Measurements from ENCODE around the gene DCAF5.
A peak's percentile ranks its signal among the peaks of the same experiment; 100 is the strongest.
"Not testable (repeated sequence)": the region's sequence is repeated elsewhere in the genome, so short reads cannot be mapped to it uniquely, and the experiment has no call there.

Gene DCAF5

GRCh38 chr14:69152902-69153151, at the start of gene DCAF5:
TSS of gene DCAF5 (minus strand) at chr14:69153119. CDS start at chr14:69152978, 141 bp downstream.
- Mint-ChIP-seq H3K27me3 (ENCODE audit: low read depth) (peaks cover 35% of the 10 kb centered on the region), H3K9me3 (no peaks in the 10 kb centered on the region), H3K4me1 (ENCODE audit: low read depth) (peaks cover 27% of the 10 kb centered on the region), H3K4me3 (peak within 1 kb of the TSS; percentile 95), H3K27ac (peak within 1 kb of the TSS; percentile 93), H3K36me3 (ENCODE audit: low read depth) (peaks cover 15% of the 10 kb centered on the region)
- no peak for DNase-seq (ENCODE audit: low spot score)

- no peak for DNase-seq (ENCODE audit: low spot score)
- Mint-ChIP-seq H3K36me3 (ENCODE audit: low read depth) (no peaks in the 10 kb centered on the region), H3K4me3 (no peak overlapping the region), H3K4me1 (ENCODE audit: low read depth) (no peaks in the 10 kb centered on the region), H3K9me3 (no peaks in the 10 kb centered on the region), H3K27ac (no peak overlapping the region), H3K27me3 (ENCODE audit: low read depth) (no peaks in the 10 kb centered on the region)
Observed at GRCh38 chr14:69199786-69200185, 46.9 kb upstream of the DCAF5 start.

GRCh38 chr14:69193721-69194120, 40.8 kb upstream of the DCAF5 start:
- peaks cover 10% of the 10 kb centered on the region for H3K27me3 Mint-ChIP-seq (ENCODE audit: low read depth)
- H3K36me3 Mint-ChIP-seq (ENCODE audit: low read depth): peaks cover 1% of the 10 kb centered on the region
- H3K4me3 Mint-ChIP-seq: no peak overlapping the region
- DNase-seq (ENCODE audit: low spot score): no peak
- H3K4me1 Mint-ChIP-seq (ENCODE audit: low read depth): peaks cover 21% of the 10 kb centered on the region
- no peaks in the 10 kb centered on the region for H3K9me3 Mint-ChIP-seq
- no peak overlapping the region for H3K27ac Mint-ChIP-seq

GRCh38 chr14:69191340-69192111, 38.6 kb upstream of the DCAF5 start, which contains the start of gene EXD2:
TSS of gene EXD2 (plus strand) at chr14:69191498. CDS start at chr14:69209471, 17,973 bp downstream.
- Mint-ChIP-seq H3K4me1 (ENCODE audit: low read depth) (peaks cover 21% of the 10 kb centered on the region), H3K36me3 (ENCODE audit: low read depth) (peaks cover 1% of the 10 kb centered on the region), H3K9me3 (no peaks in the 10 kb centered on the region), H3K4me3 (peak within 1 kb of the TSS; percentile 90), H3K27ac (peak within 1 kb of the TSS; percentile 73), H3K27me3 (ENCODE audit: low read depth) (peaks cover 11% of the 10 kb centered on the region)
- DNase-seq (ENCODE audit: low spot score): peak; percentile 63

- Mint-ChIP-seq H3K27ac (no peak overlapping the region), H3K9me3 (no peaks in the 10 kb centered on the region), H3K27me3 (ENCODE audit: low read depth) (peaks cover 13% of the 10 kb centered on the region), H3K36me3 (ENCODE audit: low read depth) (peaks cover 1% of the 10 kb centered on the region), H3K4me3 (peak overlapping the region; percentile 90), H3K4me1 (ENCODE audit: low read depth) (peaks cover 21% of the 10 kb centered on the region)
- DNase-seq (ENCODE audit: low spot score): no peak
Observed at GRCh38 chr14:69190191-69190590, 37.3 kb upstream of the DCAF5 start.

- Mint-ChIP-seq H3K27ac (no peak overlapping the region), H3K4me1 (ENCODE audit: low read depth) (no peaks in the 10 kb centered on the region), H3K27me3 (ENCODE audit: low read depth) (peaks cover 18% of the 10 kb centered on the region), H3K36me3 (ENCODE audit: low read depth) (no peaks in the 10 kb centered on the region), H3K4me3 (no peak overlapping the region), H3K9me3 (no peaks in the 10 kb centered on the region)
- no peak for DNase-seq (ENCODE audit: low spot score)
Observed at GRCh38 chr14:69183735-69184134, 30.8 kb upstream of the DCAF5 start.

GRCh38 chr14:69182580-69182979, 29.7 kb upstream of the DCAF5 start:
- not testable (repeated sequence) for H3K36me3 Mint-ChIP-seq (ENCODE audit: low read depth); H3K9me3 Mint-ChIP-seq; H3K4me3 Mint-ChIP-seq; DNase-seq (ENCODE audit: low spot score); H3K27ac Mint-ChIP-seq; H3K4me1 Mint-ChIP-seq (ENCODE audit: low read depth)
- peaks cover 17% of the 10 kb centered on the region for H3K27me3 Mint-ChIP-seq (ENCODE audit: low read depth)

- no peak overlapping the region for H3K4me3 Mint-ChIP-seq
- DNase-seq (ENCODE audit: low spot score): no peak
- no peak overlapping the region for H3K27ac Mint-ChIP-seq
- H3K36me3 Mint-ChIP-seq (ENCODE audit: low read depth): no peaks in the 10 kb centered on the region
- no peaks in the 10 kb centered on the region for H3K4me1 Mint-ChIP-seq (ENCODE audit: low read depth)
- H3K9me3 Mint-ChIP-seq: no peaks in the 10 kb centered on the region
- H3K27me3 Mint-ChIP-seq (ENCODE audit: low read depth): peaks cover 19% of the 10 kb centered on the region
Observed at GRCh38 chr14:69181491-69181890, 28.6 kb upstream of the DCAF5 start.

- no peaks in the 10 kb centered on the region for H3K4me1 Mint-ChIP-seq (ENCODE audit: low read depth)
- no peak overlapping the region for H3K4me3 Mint-ChIP-seq
- no peak for DNase-seq (ENCODE audit: low spot score)
- no peaks in the 10 kb centered on the region for H3K9me3 Mint-ChIP-seq
- no peaks in the 10 kb centered on the region for H3K36me3 Mint-ChIP-seq (ENCODE audit: low read depth)
- H3K27me3 Mint-ChIP-seq (ENCODE audit: low read depth): peaks cover 16% of the 10 kb centered on the region
- H3K27ac Mint-ChIP-seq: no peak overlapping the region
Observed at GRCh38 chr14:69175130-69175529, 22.2 kb upstream of the DCAF5 start.

GRCh38 chr14:69171569-69171968, 18.6 kb upstream of the DCAF5 start:
- Mint-ChIP-seq H3K4me3 (no peak overlapping the region), H3K27me3 (ENCODE audit: low read depth) (peaks cover 15% of the 10 kb centered on the region), H3K36me3 (ENCODE audit: low read depth) (no peaks in the 10 kb centered on the region), H3K9me3 (no peaks in the 10 kb centered on the region), H3K27ac (no peak overlapping the region), H3K4me1 (ENCODE audit: low read depth) (no peaks in the 10 kb centered on the region)
- no peak for DNase-seq (ENCODE audit: low spot score)

- Mint-ChIP-seq H3K4me1 (ENCODE audit: low read depth) (no peaks in the 10 kb centered on the region), H3K36me3 (ENCODE audit: low read depth) (no peaks in the 10 kb centered on the region), H3K4me3 (no peak overlapping the region), H3K27me3 (ENCODE audit: low read depth) (peaks cover 21% of the 10 kb centered on the region), H3K27ac (no peak overlapping the region), H3K9me3 (no peaks in the 10 kb centered on the region)
- DNase-seq (ENCODE audit: low spot score): no peak
Observed at GRCh38 chr14:69170839-69171238, 17.9 kb upstream of the DCAF5 start.

- H3K36me3 Mint-ChIP-seq (ENCODE audit: low read depth); H3K27ac Mint-ChIP-seq; H3K9me3 Mint-ChIP-seq; H3K4me3 Mint-ChIP-seq; DNase-seq (ENCODE audit: low spot score); H3K4me1 Mint-ChIP-seq (ENCODE audit: low read depth): not testable (repeated sequence)
- peaks cover 43% of the 10 kb centered on the region for H3K27me3 Mint-ChIP-seq (ENCODE audit: low read depth)
Observed at GRCh38 chr14:69165787-69166186, 12.9 kb upstream of the DCAF5 start.

GRCh38 chr14:69161590-69161989, 8.7 kb upstream of the DCAF5 start:
- no peaks in the 10 kb centered on the region for H3K4me1 Mint-ChIP-seq (ENCODE audit: low read depth)
- H3K9me3 Mint-ChIP-seq: peaks cover 4% of the 10 kb centered on the region
- DNase-seq (ENCODE audit: low spot score): no peak
- H3K27ac Mint-ChIP-seq: no peak overlapping the region
- peaks cover 74% of the 10 kb centered on the region for H3K27me3 Mint-ChIP-seq (ENCODE audit: low read depth)
- H3K4me3 Mint-ChIP-seq: no peak overlapping the region
- peaks cover 2% of the 10 kb centered on the region for H3K36me3 Mint-ChIP-seq (ENCODE audit: low read depth)

- DNase-seq (ENCODE audit: low spot score): no peak
- Mint-ChIP-seq H3K9me3 (no peaks in the 10 kb centered on the region), H3K36me3 (ENCODE audit: low read depth) (peaks cover 2% of the 10 kb centered on the region), H3K4me1 (ENCODE audit: low read depth) (peaks cover 7% of the 10 kb centered on the region), H3K27me3 (ENCODE audit: low read depth) (peaks cover 64% of the 10 kb centered on the region), H3K4me3 (no peak overlapping the region), H3K27ac (no peak overlapping the region)
Observed at GRCh38 chr14:69156224-69156623, 3.3 kb upstream of the DCAF5 start.

- peaks cover 18% of the 10 kb centered on the region for H3K4me1 Mint-ChIP-seq (ENCODE audit: low read depth)
- no peak overlapping the region for H3K27ac Mint-ChIP-seq
- H3K36me3 Mint-ChIP-seq (ENCODE audit: low read depth): peaks cover 3% of the 10 kb centered on the region
- no peak overlapping the region for H3K4me3 Mint-ChIP-seq
- peaks cover 50% of the 10 kb centered on the region for H3K27me3 Mint-ChIP-seq (ENCODE audit: low read depth)
- no peak for DNase-seq (ENCODE audit: low spot score)
- H3K9me3 Mint-ChIP-seq: no peaks in the 10 kb centered on the region
Observed at GRCh38 chr14:69154779-69155178, 1.9 kb upstream of the DCAF5 start.
